HG03135 (cell line): ENCODE measurements around the gene GAREM1.

Experiments used
- ATAC-seq: cut with Tn5 transposase; IDR thresholded peaks from one replicate; pipeline ENCODE4 v1.9.1; 2021; ENCODE audit warnings: mild to moderate bottlenecking, moderate library complexity; ENCODE audit not compliant: unreplicated experiment

GAREM1 gene

DNA sequence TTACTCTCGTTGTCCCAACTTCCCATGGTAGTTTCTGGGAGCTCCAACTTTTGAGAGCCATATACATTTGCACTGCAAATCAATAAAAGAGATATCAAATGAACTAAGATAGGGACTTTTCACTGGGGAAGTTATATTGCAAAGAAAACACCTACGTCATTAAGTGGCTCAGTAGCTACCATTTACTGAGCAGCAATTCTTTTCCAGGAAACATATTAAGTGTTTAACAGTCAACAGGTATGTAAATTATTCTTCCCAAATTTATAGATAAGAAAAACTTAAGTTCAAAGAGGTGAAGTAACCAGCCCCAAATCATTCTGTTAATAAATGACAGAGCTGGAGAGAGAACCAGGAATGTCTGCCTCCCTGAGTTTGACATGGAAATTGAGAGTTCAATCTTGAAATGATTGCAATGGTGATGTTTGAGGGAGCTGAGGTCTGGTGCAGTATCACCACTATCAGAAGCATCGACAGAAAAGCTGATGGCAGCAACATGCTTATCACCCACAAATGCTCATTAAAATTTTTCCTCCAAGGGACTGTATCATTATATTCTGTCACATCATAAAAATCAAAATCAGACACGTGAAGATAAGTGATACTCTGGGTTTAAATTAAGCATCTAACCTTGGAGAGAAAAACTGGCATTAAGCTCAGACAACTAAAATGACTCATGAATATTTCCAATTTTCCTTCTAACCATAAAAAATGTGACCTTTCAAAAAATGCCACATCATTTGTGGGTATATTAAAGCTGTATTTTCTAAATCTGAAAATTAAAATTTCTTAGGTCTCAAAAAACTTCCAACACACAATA, 43.4 kb downstream of the GAREM1 start:
- no peak for ATAC-seq

DNA sequence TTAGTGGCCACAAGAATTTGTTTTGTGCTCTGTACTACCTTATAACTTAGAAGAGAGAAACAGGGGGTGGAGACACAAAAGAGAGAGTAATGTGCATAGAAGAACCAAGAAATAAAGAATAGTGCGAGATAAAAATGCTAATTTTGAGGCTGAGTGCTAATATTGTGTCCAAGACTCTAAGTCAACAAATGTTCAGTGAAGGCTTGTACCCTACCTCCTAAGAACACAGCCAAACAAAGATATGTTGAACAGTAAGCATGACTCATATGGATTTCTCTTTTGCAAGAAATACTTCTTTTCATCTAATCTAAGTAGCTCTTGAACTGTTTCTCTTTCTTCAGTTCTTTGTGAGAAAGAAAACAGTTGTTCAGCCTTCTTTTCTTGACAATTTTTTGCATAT, 45.2 kb downstream of the GAREM1 start:
- no peak for ATAC-seq

DNA sequence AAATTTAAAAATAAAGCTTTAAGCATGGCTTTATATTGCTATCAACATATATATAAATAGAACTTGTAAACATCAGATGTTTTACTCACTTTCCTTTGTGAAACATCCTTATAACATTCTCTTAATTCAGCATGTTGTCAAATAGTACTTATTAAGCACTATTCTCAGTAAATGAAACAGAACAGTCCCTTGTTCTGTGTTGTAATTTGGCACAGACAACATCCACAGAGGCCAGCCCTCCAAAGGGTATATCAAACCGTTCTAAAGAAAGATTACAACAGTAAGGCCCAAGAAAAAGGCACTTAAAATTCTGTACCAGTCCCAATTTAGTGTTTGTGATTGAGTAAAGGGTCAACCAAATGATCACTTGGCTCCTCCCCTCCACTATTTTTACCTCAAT, 46.0 kb downstream of the GAREM1 start:
- no peak for ATAC-seq

DNA sequence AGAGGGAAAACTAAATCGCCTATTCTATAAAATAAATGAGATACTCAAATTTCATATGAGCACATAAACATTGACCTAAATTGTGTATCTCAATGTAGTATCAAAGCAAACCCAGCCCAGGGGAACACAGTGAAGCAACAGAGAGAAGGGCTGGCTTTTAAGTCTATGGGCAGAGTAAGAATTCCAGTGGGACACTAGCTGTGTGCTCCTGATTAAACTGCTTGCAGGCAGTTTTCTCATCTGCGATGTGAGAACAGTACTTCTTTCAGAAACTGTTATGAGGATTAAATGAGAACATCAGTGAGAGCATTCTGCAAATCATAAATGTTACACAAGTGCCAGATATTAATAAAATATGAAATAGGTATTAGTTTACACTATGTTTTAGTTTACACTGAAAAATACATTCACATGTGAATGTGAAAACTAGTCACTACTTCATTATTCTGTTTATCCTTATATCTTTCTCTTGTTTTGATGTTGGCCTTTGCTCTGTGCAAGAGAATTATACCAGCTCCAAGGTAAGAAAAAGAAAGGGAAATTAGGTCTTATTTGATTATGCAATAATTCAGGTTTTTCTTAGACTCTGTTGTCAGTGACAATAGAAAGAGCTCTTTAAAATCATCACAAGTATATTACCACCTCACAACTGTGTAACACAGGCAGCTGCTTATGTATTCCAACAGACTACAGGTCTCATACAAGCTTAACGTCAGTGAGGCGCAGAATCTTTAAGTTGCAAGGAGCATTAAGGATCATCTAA, 47.5 kb downstream of the GAREM1 start:
- no peak for ATAC-seq

DNA sequence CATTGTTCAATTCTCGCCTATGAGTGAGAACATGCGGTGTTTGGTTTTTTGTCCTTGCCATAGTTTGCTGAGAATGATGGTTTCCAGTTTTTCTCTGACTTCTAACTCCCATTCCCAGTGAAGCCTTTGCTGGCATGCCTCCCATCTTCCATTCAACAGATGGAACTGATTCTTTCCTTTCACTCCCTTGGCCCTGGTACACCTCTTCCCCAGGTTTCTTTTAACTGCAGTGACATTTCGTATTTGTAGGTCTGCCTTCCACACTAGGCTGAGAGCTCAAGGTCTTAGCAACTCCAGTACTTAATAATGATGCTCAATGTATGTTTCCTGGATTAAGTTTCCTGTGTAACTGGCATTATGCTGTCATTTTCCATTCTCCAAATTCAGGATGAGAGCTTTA, 48.5 kb downstream of the GAREM1 start:
- ATAC-seq = no peak

DNA sequence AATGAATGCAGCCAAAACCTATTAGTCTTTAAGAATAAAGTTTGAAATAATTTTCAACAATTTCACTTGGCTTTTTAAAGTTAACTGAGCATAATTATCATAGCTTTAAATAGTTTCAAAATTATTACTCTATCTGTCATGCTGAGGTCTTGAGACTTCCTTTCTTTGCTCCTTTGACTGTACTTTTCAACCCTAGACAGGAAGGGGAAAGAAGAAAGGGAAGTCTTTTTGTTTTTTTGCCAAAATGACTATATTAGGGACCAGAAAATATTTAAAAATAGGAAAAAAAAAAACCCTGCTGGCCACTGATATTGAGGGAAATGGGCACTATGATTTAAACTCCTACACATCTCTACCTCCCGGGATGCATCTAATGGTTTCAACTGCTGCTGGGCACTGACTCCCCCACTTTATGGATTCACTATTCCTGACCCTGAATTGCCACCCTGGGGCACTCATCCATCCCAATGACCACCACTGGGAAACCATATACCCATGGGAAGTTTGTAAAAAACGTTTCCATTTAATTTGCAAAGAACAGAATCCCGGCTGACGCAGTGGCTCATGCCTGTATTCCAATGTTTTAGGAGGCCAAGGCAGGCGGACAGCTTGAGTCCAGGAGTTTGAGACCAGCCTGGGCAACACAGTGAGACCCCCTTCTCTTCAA, 50.5 kb downstream of the GAREM1 start:
- no peak for ATAC-seq

DNA sequence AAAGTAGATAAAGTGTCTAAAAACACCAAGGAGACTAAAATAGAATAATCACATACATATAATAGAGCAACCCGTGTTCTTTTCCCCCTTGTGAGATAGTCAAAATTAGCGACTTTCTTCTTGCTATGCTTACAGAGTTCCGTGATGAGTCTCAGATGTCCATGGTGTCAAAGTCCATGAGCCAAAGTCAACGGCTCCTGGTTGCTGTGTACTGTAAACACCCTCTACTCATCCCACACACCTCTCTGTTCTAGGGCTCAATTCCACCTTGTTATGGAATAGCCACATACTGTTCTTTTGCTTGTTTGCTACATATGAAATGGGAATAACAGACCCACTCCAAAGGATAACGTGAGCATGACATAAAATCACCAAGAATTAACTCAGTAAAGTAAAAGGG, 52.5 kb downstream of the GAREM1 start:
- no peak for ATAC-seq

DNA sequence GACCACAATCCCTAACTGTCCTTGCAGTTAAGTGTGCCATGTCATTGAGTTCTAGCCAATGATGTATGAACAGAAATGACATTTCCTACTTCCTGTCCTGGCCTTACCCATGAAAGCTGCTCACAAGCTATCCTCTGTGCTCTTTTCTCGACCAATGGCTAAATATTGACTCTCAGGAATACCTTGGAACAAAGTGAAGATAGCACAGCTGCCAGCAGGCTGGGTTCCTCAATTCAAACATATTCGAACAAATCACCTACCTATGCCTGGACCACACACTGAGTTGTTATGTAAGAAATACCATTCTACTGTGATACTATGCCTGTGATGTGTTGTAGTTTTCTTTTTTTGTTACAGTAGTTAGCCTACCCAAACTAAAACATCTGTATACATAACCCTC, 65.1 kb downstream of the GAREM1 start:
- no peak for ATAC-seq

DNA sequence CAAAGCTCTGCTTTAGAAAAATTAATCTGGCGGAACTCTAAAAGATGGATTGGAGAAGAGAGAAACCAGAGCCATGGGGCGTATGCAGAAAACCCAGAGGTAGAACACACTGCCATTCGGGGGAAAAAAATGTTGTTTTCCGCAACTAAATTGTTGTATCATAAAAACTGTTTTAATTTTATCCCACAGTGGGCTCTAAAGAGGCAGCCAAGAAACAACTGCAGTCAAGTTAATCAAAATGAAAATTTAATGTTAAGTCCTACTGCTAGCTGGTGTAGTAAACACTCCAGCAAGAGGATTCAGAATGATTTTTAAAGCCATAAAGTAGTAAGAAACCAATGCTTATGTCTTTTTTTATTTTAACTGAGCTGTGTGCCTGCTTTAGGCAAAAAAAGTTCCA, 69.1 kb downstream of the GAREM1 start:
- no peak for ATAC-seq

DNA sequence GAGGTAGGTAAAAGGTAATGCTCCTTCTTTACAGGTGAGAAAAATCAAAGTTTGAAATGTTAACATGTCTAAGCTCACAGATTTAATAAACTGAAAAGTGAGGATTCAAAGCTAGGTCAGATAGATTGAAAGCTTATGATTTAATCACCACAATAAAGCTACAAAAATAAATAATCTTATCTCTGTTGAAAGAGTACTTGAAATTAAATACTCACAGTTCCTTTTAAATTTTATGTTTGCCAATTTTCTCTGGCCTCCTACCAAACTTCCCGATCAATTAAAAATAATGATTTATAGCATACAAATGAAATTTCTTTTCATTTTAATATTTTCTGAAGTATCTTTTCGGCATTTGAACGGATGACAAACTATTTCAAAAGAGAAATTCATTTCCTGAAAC, 77.3 kb downstream of the GAREM1 start:
- ATAC-seq = no peak

DNA sequence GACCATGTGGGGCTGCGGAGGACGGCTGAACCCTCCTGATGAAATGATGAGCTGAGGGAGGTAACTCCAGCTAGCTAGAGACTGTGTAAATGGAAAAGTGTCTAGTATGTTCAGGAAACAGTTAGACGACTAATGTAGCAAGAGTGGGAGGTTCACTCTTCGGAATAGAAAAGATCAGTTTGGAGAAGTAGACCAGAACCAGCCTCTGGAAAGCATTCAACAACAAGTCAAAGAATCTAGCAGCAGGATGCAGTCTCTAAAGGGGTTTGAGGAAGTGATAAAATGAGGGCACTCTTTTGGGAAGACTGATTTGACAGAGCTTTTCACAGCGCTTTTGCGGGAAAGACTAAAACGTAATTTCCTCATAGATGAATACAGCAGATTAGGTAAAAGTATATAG, 79.6 kb downstream of the GAREM1 start:
- no peak for ATAC-seq

DNA sequence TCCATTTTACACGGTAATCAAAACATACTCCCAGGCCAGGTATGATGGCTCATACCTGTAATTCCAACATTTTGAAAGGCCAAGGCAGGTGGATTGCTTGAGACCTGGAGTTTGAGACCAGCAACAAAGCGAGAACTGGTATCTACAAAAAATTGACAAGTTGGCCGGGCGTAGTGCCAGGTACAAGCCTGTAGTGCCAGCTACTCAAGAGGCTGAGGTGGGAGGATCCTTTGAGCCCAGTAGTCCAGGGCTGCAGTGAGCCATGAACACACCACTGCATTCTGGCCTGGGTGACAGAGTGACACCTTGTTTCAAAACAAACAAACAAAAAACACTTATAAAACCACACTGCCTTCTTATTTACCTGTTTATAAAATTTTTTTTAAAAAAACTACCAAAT, 80.8 kb downstream of the GAREM1 start:
- no peak for ATAC-seq

DNA sequence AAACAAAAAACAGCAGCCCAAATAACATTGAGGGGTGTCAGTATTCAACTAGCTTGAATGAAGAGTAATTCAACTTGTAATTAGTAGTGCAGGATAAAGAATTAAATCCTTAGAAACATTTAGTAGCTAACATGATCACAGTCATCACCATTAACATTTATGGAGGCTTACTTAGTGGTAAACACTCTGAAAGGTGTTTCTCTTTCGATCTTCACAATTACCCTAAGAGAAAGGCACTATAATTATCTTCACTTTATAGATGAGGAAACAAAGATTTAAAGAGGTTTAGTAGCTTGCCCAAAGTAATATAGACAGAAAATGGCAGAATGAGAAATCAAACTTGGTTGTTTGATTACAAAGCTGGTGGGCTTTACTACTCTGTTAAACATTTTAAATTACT, 81.5 kb downstream of the GAREM1 start:
- ATAC-seq = no peak

DNA sequence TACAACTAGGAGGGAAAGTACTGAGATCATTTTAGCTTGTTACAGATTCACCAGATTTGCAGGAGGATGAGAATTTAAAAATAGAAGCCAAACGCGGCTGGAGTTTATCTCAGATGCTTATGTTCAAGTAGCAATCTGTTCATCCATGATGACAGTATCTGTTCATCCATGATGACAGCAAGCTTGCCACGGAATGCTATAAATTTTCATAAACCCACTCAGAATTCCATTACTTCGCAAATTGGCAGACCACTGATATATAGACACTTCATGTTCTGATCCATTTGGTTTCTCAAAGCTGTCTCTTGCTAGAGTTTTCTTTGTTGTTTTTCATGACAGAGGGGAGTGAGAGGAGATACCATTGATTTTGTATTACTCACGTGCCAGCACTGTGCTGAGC, 84.2 kb downstream of the GAREM1 start:
- ATAC-seq = no peak

DNA sequence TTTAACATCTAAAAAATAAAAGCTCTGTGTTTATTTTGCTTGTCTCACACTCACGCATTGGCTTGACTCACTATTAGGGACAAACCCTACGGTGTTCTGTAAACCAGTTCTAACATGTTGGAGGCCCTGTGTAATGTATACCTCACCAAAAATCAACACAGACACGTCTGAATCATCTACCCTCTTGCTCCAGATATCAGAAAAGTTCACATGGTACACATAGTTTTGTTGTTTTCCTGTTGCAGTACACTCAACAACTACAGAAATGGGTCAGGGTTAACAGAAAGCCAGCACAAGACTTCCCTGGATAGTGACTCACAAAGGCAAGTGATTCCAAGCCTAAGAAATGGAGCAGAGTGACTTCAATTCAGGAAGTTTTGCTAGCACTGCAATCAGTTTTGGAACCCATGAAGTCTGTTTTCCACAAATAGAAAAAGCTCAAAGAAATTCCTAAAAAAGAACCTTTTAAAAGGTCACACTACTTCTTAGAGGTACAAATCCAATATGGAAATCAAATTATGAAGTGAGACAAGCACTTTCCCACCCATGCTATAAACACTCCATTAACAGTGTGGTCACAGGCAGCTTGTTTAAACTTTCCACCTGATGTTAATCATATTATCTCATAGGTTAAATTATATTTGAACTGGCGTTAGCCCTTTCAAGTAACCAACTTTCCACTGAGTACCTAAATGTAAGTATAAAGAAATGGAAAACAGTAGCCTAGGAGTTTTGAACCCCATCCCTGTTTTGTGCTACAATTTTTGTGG, 87.4 kb downstream of the GAREM1 start:
- ATAC-seq = no peak

DNA sequence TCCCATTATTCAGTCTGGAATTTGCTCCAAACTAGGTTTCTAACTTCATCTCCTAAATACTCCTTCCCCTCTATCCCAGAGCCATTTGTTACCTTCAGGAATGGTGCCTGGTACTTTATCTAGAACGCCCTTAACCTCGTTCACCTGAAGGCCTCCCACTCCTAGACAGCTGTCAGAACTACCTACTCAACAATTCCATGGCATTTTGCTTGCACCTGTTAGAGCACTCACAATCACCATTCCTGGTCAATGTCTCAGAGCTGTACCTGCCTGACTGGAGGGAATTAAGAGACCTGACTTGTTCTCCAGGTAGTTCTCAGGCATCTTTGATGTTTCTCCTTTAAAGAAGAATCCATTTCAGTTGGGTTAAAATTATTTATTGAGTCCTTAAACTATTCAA, 88.9 kb downstream of the GAREM1 start:
- ATAC-seq = no peak

DNA sequence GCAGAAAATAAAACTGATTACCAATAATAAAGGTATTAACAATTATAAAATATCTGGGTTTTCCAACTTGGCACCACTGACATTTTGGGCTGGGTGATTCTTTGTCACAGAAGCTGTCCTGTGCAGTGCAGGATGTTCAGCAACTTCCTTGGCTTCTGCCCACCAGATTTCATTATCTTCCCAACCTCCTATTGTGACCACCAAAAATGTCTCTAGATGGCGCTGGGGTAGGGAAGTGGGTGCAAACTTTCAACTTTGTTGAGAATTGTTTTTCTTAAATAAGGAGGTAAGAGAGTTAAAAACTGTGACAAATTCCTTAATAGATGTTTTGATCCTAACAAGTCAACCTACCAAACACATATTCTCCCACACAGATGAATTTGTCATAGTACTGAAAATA, 90.1 kb downstream of the GAREM1 start:
- no peak for ATAC-seq

DNA sequence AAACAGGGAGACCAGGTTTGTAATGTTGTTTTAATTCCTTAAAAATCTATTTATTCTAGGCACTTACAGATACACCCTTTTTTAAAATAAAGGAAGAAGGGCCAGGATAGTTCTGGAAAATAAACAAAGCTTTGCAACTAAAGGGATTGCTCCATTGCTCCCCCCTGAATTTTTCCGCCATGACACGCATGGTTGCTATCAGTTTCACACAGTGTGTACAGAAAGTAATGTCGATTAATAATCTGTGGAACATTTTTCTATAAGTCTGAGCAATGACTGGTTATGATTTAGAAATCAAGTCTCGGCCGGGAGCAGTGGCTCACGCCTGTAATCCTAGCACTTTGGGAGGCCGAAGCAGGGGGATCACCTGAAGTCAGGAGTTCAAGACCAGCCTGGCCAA, 90.8 kb downstream of the GAREM1 start:
- no peak for ATAC-seq

DNA sequence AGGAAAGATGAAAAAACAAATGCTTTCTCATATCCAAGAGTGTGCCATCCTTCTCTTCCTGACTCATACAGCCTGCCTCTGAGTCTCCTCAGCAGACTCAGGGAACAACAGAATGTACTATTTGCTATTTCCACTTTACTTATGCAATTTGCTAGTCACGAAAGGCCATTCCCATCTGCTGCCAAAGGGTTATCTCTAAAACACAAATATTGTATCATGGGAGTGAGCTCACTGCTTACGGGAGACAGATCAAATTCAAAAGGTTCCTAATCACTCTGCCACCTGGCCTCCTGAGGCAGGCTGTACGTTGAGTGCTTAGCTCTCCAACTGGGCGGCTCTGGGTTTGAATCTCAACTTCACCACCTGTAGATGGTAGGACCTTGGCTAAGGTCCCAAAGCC, 92.0 kb downstream of the GAREM1 start:
- no peak for ATAC-seq

DNA sequence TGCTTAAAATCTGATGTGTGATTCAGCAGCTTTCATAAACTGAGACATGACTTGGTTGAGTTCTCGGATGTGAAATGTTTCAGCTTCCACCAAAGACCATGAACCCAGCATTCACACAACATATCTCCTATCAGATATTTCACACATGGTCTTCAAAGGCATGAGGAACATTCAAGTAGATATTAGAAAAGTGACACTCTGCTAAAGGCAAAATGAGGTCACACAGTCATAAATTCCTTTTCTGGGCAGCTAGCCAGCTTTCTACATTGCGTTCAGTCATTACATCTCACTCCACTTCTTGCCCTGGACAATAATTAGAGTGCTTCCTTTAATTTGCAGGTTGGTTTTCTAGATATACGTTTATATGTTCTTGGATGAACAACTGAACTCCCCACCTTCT, 96.7 kb downstream of the GAREM1 start:
- ATAC-seq = no peak

DNA sequence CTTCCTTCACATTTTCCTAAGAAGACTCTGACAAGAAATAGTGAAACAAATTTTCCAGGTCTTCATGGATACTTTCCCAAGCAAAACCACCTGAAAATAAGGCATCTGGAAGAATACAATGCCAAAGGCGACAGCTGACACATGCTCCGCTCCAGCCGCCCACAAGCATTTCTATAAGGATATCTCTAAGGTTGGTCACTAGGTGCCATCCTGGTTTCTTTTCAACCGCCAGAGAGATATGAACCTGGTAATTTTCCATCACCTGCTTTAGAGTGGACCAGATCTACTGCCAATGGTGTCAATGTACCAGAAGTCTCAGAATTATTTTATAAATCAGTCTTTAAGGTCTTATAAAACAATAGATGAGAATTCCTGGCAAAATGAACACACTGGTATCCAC, 97.2 kb downstream of the GAREM1 start:
- ATAC-seq = no peak
